Neural progenitor cell (in vitro differentiated cells): ENCODE measurements around the gene HDAC7. TPM values are rescaled to one million over a fixed set of nuclear protein-coding genes. Genes with fewer than 3 reads are reported as not detected.

Source experiments
- DNase-seq: peaks from one replicate; pipeline ENCODE4 v3.0.0-alpha.2; 2016; ENCODE audit warnings: low spot score
- H2AFZ ChIP-seq: fragments of 200-600 bp; sonication (generic); replicated peaks from 2 replicates; pipeline ENCODE4 v1.6.1; 2016; ENCODE audit warnings: antibody characterized with exemption
- H3F3A ChIP-seq: fragments of 200-600 bp; sonication (generic); 2 replicates; pipeline ENCODE4 v1.6.1; 2016; ENCODE audit warnings: antibody characterized with exemption, low read depth
- H3K27ac ChIP-seq: fragments of 200-600 bp; sonication (generic); 2 replicates; pipeline ENCODE4 v1.5.1; 2016; ENCODE audit warnings: mild to moderate bottlenecking
- H3K27me3 ChIP-seq: fragments of 200-600 bp; sonication (generic); 2 replicates; pipeline ENCODE4 v1.6.1; 2016; ENCODE audit warnings: mild to moderate bottlenecking, moderate library complexity
- H3K36me3 ChIP-seq: fragments of 200-600 bp; sonication (generic); 2 replicates; pipeline ENCODE4 v1.5.1; 2016
- H3K4me1 ChIP-seq: fragments of 200-600 bp; sonication (generic); 2 replicates; pipeline ENCODE4 v1.6.1; 2016; ENCODE audit warnings: mixed run types
- H3K4me2 ChIP-seq: fragments of 200-600 bp; sonication (generic); 2 replicates; pipeline ENCODE4 v1.6.1; 2016
- H3K4me3 ChIP-seq: fragments of 200-600 bp; sonication (generic); 2 replicates; pipeline ENCODE4 v1.5.1; 2016
- H3K79me2 ChIP-seq: fragments of 200-600 bp; sonication (generic); 2 replicates; pipeline ENCODE4 v1.6.1; 2016; ENCODE audit warnings: low read depth
- H3K9ac ChIP-seq: fragments of 200-600 bp; sonication (generic); 2 replicates; pipeline ENCODE4 v1.6.1; 2016
- H3K9me3 ChIP-seq: fragments of 200-600 bp; sonication (generic); 2 replicates; pipeline ENCODE4 v1.5.1; 2016; ENCODE audit warnings: low read depth
- H4K20me1 ChIP-seq: fragments of 200-600 bp; sonication (generic); 2 replicates; pipeline ENCODE4 v1.6.1; 2016; ENCODE audit warnings: low read depth
- H3K27ac Mint-ChIP-seq: 3 replicates; pipeline ENCODE4 v1.8.0; 2021; ENCODE audit warnings: mixed read lengths
- H3K27me3 Mint-ChIP-seq: 2 replicates; pipeline ENCODE4 v1.8.0; 2022; ENCODE audit warnings: low read depth, mild to moderate bottlenecking, inconsistent platforms, moderate library complexity, mixed read lengths; ENCODE audit not compliant: insufficient read depth
- H3K36me3 Mint-ChIP-seq: 3 replicates; pipeline ENCODE4 v1.8.0; 2021; ENCODE audit warnings: mixed read lengths
- H3K4me1 Mint-ChIP-seq: 3 replicates; pipeline ENCODE4 v1.8.0; 2021; ENCODE audit warnings: mixed read lengths
- H3K4me3 Mint-ChIP-seq: 3 replicates; pipeline ENCODE4 v1.8.0; 2021; ENCODE audit warnings: mild to moderate bottlenecking, moderate library complexity, mixed read lengths
- H3K9me3 Mint-ChIP-seq: 3 replicates; pipeline ENCODE4 v1.8.0; 2020; ENCODE audit warnings: mixed read lengths
- CTCF ChIP-seq: fragments of 200-600 bp; sonication (generic); IDR thresholded peaks from 2 replicates; pipeline ENCODE4 v1.5.1; 2017; ENCODE audit warnings: antibody characterized with exemption, mild to moderate bottlenecking
- EZH2 ChIP-seq: fragments of 200-600 bp; sonication (generic); IDR thresholded peaks from 2 replicates; pipeline ENCODE4 v1.6.1; 2017; ENCODE audit warnings: antibody characterized with exemption, mild to moderate bottlenecking, moderate library complexity
- EZH2phosphoT487 ChIP-seq: fragments of 200-600 bp; sonication (generic); IDR thresholded peaks from 2 replicates; pipeline ENCODE4 v1.6.1; 2017; ENCODE audit warnings: antibody characterized with exemption
- total RNA-seq: library from RNA; depleted of rRNA; stranded (reverse); fragments of >200 nt; gene quantifications from 2 replicates; pipeline ENCODE4 v1.2.3, GENCODE V29; 2015; ENCODE audit warnings: low replicate concordance

HDAC7 gene
- total RNA-seq, 1 donor from 2014 or later = 7.2 TPM

GRCh38 chr12:47772094-47772660, 47.5 kb downstream of the HDAC7 start:
- Histone ChIP-seq H3K4me2 (peak overlapping the region; percentile 93), H3K9ac (no peak overlapping the region), H3K9me3 (no peaks in the 10 kb centered on the region), H3K4me3 (peak overlapping the region; percentile 100), H3K36me3 (no peaks in the 10 kb centered on the region), H3F3A (peaks cover 27% of the 10 kb centered on the region), H3K27me3 (peaks cover 23% of the 10 kb centered on the region), H3K79me2 (no peaks in the 10 kb centered on the region), H3K4me1 (peaks cover 7% of the 10 kb centered on the region), H3K27ac (no peak overlapping the region), H2AFZ (no peak overlapping the region), H4K20me1 (no peaks in the 10 kb centered on the region)
- Mint-ChIP-seq H3K36me3 (no peaks in the 10 kb centered on the region), H3K9me3 (no peaks in the 10 kb centered on the region), H3K4me3 (peak overlapping the region; percentile 92), H3K4me1 (peaks cover 28% of the 10 kb centered on the region), H3K27me3 (peaks cover 13% of the 10 kb centered on the region), H3K27ac (peak overlapping the region; percentile 76)
- no peak for TF ChIP-seq CTCF
- TF ChIP-seq EZH2phosphoT487 = no peak
- TF ChIP-seq EZH2 = no peak
- DNase-seq = peak; percentile 20

DNA sequence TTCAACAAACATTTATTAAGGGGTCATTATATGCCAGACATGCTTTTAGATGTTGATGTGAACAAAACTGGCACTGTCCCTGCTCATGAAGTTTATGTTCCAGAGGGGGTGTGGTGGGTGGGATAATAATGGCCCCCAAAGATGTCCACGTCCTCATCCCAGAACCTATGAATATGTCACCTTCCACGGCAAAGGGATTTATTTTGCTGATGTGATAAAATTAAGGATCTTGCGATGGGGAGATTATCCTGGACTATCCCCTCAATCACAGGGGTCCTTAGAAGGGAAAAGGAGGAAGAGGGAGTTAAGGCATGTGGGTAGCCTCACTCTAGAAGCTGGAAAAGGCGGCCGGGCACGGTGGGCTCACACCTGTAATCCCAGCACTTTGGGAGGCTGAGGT, 48.4 kb downstream of the HDAC7 start:
- H3K9me3 Mint-ChIP-seq = no peaks in the 10 kb centered on the region
- H3K27ac Mint-ChIP-seq = no peak overlapping the region
- Histone ChIP-seq H3K4me2 (no peak overlapping the region), H3K9me3 (no peaks in the 10 kb centered on the region), H3K4me3 (no peak overlapping the region), H3K27ac (no peak overlapping the region), H3K9ac (no peak overlapping the region), H4K20me1 (no peaks in the 10 kb centered on the region), H3K4me1 (peaks cover 7% of the 10 kb centered on the region), H2AFZ (no peak overlapping the region), H3F3A (peaks cover 27% of the 10 kb centered on the region), H3K27me3 (peaks cover 23% of the 10 kb centered on the region), H3K79me2 (no peaks in the 10 kb centered on the region), H3K36me3 (no peaks in the 10 kb centered on the region)
- DNase-seq = no peak
- TF ChIP-seq EZH2phosphoT487 (no peak), CTCF (no peak), EZH2 (no peak)
- H3K4me1 Mint-ChIP-seq = peaks cover 26% of the 10 kb centered on the region
- no peaks in the 10 kb centered on the region for H3K36me3 Mint-ChIP-seq
- peaks cover 14% of the 10 kb centered on the region for H3K27me3 Mint-ChIP-seq
- H3K4me3 Mint-ChIP-seq = no peak overlapping the region

GRCh38 chr12:47770086-47770726, 49.5 kb downstream of the HDAC7 start:
- Histone ChIP-seq H3K27me3 (peaks cover 23% of the 10 kb centered on the region), H3K9me3 (no peaks in the 10 kb centered on the region), H3K27ac (no peak overlapping the region), H3K9ac (no peak overlapping the region), H3K36me3 (no peaks in the 10 kb centered on the region), H2AFZ (no peak overlapping the region), H3F3A (peaks cover 27% of the 10 kb centered on the region), H3K4me3 (no peak overlapping the region), H3K4me1 (peaks cover 7% of the 10 kb centered on the region), H4K20me1 (no peaks in the 10 kb centered on the region), H3K4me2 (no peak overlapping the region), H3K79me2 (no peaks in the 10 kb centered on the region)
- Mint-ChIP-seq H3K4me3 (no peak overlapping the region), H3K4me1 (peaks cover 25% of the 10 kb centered on the region), H3K9me3 (no peaks in the 10 kb centered on the region), H3K27me3 (peaks cover 16% of the 10 kb centered on the region), H3K27ac (no peak overlapping the region), H3K36me3 (no peaks in the 10 kb centered on the region)
- DNase-seq = no peak
- TF ChIP-seq EZH2phosphoT487 = no peak
- no peak for TF ChIP-seq EZH2
- TF ChIP-seq CTCF = no peak
